Measurements from ENCODE around the gene RNASEH2C.
"Not testable (repeated sequence)": the region's sequence is repeated elsewhere in the genome, so short reads cannot be mapped to it uniquely, and the experiment has no call there.

RNASEH2C gene

DNA sequence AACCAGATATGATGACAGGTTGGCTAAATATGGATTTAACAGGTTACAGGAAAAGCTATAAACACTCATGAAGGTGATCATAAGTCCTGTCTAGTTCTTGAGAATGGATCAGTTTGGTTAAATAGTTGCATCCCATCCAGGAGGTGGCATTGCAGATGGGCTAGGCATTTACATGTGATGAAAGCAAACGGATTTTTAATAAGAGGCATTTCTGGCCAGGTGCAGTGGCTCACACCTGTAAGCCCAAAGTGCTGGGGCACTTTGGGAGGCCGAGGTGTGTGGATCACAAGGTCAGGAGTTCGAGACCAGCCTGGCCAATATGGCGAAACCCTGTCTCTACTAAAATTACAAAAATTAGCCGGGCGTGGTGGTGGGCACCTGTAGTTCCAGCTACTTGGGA, 37.1 kb downstream of the RNASEH2C start:
- DNase-seq (ENCODE audit: low spot score), result not testable (repeated sequence)

- DNase-seq (ENCODE audit: low spot score), result no peak
Observed at GRCh38 chr11:65680192-65680743, 40.3 kb downstream of the RNASEH2C start.

GRCh38 chr11:65672982-65673381, 47.6 kb downstream of the RNASEH2C start:
- DNase-seq (ENCODE audit: low spot score), result no peak

DNA sequence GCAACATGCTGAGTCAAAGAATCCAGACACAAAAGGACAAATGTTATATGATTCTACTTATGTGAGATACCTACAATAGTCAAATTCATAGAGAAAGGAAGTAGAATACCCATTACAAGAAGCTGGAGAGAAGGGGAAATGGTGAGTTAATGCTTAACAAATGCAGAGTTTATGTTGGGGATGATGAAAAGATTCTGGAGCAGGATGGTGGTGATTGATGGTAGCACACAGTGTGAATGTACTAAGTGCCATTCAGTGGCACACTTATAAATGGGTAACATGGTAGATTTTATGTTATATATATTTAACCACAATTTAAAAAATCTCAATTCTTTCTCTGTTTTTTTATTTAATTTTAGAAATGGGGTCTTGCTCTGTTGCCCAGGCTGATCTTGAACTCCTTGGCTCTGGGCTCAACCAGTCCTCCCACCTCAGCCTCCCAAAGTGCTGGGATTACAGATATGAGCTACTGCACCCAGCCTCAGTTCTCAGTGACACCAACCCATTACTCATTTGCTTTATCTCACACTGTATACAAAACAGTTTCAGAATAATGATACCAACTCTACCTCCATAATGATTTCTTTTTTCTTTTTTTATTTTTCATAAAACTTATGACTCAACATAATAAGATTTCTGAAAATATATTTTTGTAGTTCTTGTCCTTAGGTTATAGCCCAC, 48.3 kb downstream of the RNASEH2C start:
- no peak for DNase-seq (ENCODE audit: low spot score)

Data from CD4-positive, alpha-beta T cell treated with Interleukin-15 for 4 hours (primary cell).